Stimulated activated naive CD4-positive, alpha-beta T cell (primary cell): Measurements from ENCODE around the gene PUM2.
"Not testable (repeated sequence)": the region's sequence is repeated elsewhere in the genome, so short reads cannot be mapped to it uniquely, and the experiment has no call there.

ENCODE experiments used
- DNase-seq, 6 experiments: peaks; one replicate each; lab custom pipeline; 2025; lab: John Stamatoyannopoulos, UW

Gene PUM2

DNA sequence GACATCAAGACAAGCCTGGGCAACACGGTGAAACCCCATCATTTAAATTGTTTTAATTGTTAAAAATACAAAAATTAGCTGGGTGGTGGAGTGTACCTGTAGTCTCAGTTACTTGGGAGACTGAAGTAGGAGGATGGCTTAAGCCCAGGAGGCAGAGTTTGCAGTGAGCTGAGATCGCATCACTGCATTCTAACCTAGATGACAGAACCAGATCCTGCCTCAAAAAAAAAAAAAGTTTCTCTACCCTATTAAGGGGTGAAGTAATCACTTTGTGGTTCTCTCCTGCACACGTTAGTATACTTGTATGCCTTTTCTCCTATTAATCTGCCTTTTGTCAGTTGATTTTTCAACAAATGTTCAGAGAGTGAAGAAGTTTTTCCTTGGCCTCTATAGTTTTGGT, 18.1 kb upstream of the PUM2 start:
- no peak for DNase-seq

DNA sequence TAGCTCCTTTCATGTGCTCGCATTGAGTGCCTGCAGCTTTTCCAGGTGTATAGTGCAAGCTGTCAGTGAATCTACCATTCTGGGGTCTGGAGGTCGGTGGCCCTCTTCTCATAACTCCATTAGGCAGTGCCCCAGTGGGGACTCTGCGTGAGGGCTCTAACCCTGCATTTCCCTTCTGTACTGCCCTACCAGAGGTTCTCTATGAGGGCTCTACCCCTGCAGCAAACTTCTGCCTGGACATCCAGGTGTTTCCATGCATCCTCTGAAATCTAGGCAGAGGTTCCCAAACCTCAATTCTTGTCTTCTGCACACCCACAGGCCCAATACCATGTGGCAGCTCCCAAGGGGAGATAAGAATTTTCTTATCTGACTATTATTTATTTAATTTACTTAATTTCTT, 17.3 kb upstream of the PUM2 start:
- DNase-seq, result not testable (repeated sequence)

DNA sequence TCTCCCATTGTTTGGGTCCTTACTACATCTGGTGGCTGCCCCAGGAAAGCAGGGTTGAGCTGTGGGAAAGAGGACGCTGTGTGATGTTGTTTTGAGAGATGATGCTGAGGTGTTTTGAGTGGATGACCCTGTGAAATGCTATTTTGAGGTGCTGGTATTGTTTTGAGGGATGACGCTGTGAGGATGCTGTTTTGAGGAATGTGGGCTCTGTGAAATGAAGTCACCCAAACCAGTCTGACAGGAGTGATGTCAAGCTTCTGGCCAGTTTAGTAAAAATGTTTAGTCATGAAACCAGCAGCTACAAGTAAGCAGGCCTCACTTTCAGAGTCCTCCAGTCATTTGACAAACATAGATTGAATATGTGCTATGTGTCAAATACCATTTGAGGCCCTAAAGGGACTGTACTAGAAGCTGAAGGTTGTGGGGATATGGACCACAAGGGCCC, 16.1 kb upstream of the PUM2 start:
- DNase-seq, result no peak

DNA sequence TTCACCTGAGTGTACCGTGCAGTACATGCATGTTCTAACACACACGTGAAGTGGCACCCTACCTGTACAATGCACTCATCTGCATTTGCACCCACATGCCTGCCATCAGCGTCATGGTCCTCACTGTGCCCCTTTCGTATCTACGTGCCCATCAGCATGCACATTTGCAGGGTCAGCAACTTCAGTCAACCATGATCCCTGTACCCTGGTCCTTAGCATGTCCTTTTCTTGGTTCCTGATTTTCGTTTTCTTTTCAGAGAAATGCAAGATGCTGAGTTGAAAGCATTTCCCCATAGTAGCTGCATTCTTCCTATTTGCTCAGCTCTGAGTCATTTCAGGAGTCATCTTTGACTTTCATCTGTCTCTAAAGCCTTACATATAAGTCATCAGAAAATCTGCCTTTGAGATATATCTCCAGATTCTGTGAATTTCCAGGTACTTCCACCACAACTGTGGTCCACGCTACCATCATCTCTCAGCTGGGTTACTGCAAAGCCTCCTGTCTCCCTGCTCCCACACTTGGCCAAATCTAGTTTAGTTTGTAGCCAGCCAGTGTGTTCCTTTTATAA, 14.7 kb upstream of the PUM2 start:
- DNase-seq, result no peak

DNA sequence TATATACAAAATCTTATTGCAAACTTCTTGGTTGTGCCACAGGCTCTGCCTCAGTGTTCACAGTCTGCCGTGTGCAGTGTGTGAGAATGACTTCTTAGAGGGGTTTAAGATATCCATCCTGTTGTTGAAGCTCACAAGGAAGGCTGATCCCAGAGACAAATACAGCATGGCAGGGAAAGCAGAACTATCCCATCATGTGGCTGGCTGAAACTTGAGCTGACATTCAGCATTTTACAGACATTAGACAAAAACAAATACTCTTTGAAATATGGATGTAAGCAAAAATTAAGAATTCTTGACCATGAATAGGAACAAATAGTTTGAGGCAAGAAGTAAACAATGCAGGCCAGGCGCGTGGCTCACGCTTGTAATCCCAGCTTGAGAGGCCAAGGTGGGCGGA, 12.9 kb upstream of the PUM2 start:
- DNase-seq, result no peak

DNA sequence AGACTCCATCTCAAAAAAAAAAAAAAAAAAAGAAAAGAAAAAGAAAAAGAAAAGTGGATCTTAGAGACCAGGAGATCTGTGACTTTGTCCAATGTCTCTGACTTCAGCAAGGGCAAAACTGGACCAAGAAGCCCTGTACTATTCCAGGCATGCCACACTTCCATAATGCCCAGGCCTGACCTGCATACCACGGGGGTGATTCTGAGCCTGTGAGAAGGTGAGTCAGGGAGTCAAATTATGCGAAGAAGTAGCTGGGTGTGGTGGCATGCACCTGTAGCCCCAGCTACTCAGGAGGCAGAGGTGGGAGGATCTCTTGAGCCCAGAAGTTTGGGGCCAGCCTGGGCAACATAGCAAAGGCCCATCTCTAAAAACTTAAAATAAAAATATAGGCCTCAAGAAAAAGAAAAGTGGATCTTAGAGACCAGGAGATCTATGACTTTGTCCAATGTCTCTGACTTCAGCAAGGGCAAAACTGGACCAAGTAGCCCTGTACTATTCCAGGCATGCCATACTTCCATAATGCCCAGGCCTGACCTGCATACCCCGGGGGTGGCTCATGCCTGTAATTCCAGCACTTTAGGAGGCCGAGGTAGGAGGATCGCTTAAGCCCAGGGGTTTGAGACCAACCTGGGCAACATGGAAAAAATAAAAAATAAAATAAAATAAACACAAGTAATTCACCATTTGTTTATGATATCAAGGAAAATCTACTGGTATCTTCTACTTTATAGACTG, 12.2 kb upstream of the PUM2 start:
- DNase-seq, result no peak

DNA sequence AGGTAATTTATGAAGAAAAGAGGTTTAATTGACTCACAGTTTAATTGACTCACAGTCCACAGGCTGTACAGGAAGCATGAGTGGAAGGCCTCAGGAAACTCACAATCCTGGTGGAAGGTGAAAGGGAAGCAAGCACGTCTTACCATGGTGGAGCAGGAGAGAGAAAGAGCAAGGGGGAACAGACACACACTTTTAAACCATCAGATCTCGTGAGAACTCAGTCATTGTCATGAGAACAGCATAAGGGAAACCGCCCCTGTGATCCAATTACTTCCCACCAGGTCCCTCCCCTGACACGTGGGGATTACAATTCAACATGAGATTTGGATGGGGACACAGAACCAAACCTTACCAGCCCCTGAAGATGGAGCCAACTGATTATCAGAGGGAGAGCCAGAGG, 11.2 kb upstream of the PUM2 start:
- DNase-seq, result no peak

DNA sequence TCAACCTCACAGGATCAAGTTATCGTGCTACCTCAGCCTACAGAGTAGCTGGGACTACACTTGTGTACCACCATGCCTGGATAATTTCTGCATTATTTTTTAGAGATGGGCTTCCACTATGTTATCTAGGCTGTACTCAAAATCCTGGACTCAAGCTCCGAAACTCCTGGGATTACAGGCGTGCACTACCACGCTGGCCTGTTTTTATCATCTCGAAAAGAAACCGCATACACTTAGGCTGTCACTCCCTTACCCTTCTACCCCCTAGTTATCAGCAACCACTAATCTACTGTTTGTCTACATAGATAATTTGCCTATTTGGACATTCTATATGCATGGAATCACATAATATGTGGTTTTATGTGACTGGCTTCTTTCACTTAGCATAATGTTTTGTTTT, 8.5 kb upstream of the PUM2 start:
- no peak for DNase-seq

DNA sequence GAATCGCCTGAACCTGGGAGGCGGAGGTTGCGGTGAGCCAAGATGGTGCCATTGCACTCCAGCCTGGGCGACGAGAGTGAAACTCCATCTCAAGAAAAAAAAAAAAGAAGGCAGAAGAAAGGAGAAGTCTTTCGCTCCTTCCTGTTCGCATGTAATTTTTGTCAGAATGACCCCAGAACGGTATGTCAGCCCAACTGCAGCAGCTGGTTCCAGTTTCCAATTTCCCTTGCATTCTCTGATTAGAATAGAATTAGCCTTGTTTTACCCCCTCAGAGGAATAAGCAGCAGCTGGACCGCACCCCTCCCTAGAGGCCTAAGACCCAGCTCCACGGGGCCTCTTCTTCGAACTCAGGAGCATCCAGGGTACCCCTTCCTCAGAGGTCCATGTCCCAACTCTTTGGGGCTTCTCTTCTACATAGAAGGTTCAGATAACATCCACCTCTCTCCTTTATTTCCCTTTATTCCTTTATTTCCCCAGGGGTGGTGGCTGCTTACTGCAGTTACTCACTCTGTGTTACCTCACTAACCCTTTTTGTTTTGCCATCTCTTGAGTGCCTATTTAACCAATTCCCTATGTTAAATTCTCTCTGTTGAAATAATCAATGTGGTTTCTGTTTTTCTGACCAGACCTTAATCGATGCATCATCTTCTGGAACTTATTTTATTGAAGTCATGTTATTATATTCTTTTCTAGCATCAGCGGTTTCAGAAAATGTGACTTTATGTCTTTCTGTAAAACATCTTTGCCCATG, 7.2 kb upstream of the PUM2 start:
- DNase-seq, result no peak

DNA sequence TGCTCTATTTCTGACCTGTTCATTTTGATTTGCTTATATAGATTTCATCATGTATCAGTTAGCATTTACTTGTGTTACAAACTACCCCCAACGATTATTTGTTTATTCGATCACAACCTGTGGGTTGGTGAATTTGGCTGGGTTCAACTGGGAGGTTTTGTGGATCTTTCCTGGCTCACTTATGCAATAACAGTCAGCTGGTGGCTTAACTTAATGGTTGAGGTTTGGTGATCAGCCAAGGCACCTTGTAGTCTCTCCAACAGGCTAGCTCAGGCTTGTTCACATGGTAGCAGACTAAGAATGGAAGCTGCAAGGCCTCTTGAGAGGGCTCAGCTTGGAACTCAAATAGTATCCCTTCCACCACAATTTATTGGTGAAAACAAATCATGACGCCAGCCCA, 5.4 kb upstream of the PUM2 start:
- DNase-seq, result no peak

DNA sequence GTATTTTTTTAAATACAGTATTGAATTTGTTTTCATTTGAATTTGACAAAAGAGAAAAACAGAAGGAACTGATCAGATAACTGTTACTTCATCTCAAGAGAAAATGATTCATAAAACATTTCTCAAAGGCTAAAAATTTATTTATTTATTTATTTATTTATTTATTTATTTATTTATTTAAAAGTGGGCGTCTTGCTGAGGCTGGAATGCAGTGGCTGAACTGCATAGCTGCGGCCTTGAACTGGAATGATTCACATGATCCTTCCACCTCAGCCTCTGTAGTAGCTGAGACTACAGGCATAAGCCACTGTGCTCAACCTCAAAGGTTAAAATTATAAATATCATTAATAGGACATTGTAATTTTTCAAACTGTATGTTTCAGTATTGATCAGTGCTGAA, 4.5 kb upstream of the PUM2 start:
- DNase-seq, result no peak

DNA sequence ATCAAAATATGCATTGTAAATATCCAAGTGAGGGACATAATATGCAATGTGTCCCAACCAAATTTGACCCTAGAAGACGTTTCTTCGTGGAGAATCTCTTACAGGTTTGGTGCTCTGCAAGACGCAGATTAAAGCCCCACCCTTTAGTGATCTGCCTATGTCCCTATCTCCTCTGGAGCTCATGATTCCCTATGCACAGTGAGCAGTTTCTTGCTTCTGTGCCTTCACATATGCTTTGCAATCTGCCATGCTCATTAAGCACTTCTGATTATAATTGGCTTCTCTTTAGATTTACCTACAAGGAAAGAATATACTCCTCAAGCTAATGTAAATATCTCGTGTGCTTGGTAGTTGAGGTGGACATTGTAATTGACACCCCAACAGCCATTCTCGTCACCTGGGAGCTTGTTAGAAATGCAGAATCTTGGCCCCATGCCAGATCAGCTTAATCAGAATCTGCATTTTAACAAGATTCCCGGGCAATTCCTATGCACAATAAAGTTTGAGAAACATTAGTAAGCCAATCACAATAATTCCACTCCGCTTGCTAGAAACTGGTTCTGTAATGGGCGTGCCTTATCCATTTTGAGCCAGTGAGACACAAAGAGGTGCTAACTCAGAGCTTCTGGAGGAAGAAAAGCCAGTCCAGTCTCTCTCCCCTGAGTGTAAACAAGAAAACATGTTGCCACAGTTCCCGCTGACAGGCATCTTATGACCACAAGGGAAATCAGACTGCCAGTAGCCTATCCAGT, 2.8 kb upstream of the PUM2 start:
- no peak for DNase-seq

DNA sequence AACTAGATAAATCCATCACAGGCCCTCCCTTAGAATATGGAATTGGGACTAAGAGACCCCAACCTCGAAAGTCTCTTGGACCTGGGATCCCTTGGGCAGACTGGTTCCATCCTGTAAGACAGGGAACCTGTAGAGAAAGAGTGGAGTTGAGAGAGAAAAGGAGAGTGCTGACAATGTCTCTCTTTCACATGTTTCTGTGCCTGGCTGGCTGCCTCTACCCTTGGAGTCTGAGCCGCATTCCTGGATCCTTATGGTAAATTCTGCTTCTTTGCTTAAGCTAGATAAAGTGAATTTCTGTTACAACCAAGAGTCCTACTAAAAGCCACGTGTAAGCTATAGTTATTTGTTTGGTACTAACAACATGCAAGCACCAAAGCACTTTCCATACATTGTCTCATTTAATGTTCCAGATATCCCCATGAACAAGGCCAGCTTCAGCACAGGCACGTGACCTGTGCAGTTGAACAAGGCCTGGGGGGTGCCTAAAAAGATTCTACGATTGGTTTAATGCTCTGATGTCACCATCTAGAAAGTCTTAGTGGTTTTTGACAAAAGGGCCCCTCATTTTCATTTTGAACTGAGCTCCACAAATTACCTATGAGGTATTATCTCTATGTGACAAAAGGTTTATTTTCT, 2.1 kb upstream of the PUM2 start:
- no peak for DNase-seq

DNA sequence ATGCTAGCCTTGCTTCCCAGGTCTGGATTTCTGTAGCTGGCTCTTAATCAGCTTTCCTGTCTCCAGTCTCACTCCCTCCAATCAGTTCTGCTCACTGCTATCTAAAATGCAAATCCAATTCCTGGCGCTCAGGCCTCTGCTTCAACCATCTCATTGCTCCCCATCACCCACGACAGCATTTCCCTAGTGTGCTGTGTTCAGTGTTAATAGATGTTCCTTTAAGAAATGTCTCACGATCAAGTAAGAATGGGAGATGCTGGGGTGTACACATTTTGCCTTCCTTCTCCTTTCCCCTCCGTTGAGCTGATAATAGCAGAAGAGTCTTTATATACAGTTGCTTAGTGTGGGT, 1.6 kb upstream of the PUM2 start:
- DNase-seq, result peak in 1 of 6 experiments; percentile 20

DNA sequence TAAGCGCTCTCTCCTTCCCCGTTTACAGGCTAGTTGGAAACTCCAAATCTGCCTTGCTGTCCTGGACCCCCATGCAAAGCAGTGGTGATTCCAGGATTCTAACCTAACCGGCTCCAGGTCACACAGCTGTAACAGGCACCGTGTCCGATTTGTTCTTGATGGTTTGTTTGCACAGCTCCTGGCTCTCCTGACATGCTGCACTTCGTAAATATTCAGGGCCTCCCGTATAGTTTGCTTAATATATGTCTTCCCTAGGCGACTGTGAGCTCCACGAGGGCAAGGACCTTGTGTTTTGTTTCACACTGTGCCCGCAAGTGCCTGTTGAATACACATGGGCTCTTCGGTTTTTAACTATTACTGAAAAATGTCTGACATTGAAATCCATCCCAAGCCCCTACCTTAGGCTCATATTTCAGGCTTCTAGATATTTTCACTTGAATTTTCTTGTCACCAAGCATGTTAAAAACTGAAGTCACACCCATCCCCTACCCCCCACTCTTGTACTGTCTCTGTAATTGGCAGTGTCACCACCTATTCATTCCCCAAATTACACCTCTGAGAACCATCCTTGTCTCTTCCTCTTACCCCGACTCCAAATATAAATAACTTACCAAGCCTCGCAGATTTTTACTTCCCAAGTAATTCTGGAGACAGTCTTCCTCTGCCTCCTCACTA, 1.0 kb upstream of the PUM2 start:
- DNase-seq, result peak in 2 of 6 experiments; percentile 23 to 65

DNA sequence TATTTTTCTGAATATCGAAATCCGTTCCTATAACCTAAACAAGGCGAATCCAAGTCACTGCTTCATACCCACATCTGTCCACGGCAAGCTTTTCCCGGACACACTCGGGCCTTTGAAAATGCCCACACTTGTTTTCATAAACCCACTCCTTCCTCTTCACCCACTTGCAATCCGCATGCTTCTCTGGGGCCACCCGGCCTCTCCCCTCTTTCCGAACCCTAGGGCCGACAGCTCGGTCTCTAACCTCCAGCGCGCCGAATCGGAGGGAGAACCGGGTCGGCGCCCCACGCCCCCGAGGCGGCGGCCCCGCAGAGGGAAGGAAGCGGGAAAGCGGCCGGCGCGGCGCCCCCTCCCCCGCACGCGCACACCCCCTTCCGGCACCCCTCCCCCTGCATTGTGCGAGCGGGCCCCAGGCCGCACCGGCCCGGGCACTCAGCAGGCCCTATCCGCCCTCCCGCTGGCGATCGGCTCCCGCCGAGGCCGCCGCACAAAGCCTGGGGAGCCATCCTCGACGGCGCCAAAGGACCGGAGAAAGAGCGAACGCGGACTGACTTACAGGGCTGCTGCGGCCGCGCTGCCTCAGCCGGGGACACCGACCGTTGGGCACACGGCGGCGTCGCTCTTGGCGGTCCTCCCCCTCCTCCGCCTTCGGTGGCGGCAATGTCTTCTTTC, 467 bp downstream of the PUM2 start:
- peak in 5 of 6 experiments; percentile 50 to 86 (median 75) for DNase-seq

DNA sequence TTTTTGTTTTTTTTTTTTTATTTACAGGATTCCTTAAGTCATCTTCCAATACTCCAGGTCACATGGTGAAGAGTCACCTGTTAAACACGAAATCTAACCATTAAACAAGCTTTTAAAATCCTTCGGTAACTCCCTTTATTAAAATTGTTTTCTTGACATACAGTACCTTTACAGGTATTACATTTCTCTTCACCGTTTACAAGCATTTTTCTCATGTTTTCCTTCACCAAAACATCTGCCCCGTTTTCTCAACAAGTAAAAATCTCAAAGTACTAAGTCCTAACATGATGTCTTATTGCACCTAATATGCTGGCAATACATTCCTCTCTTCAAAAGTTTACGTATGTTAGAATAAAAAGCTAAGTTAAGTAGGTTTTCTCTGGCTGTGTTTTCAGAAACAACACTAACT, 1.1 kb downstream of the PUM2 start:
- DNase-seq, result no peak

DNA sequence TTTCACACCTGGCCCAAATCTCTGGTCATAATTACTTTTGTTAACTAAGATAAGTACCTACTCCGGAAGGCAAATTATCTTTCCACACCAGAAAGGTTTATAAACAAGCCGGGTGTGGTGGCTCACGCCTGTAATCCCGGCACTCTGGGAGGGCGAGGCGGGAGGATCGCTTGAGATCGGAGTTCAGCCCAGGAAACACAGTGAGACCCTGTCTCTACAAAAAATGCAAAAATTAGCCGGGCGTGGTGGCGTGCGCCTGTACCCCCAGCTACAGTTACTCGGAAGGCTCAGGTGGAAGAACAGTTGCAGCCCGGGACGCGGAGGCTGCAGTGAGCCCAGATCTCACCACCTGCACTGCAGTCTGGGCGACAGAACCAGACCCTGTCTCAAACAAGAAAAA, 2.1 kb downstream of the PUM2 start:
- DNase-seq, result peak in 1 of 6 experiments; percentile 5

DNA sequence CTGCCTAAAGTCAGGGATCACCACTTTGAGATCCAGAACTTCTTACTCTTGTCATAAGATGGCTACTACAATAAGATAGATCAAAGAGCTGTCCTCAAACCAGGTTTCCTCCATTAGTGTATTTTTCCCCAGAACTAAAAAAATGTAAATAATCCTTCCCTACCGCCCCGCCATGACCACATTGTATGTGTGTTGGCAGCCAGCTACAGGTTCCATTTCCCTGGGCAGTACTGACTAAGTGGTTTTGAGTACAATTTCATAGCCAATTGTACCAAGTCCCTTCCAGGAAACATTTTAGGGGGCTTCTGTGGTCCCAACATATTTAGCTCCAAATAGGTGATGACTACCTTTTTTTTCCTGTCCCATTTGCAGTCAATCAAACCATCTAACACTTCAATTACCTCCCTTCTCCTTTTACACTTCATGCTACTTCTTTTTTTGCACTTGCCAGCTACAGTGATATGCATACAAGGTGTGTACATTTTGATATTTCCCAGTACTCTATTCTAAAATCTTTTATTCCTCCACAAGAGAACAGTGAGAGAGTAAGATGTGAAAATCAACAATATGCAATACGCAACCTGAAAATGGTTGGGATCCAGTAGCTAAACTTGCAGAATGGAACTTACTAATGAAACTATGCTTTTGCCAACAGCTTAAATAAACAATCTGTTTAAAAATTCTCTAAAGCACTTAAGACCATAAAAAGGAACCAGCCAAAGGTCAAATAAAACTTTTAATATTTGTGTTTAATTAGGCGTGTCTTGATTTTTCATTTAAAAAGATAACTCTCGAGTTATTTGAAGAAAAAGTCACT, 3.9 kb downstream of the PUM2 start:
- no peak for DNase-seq

DNA sequence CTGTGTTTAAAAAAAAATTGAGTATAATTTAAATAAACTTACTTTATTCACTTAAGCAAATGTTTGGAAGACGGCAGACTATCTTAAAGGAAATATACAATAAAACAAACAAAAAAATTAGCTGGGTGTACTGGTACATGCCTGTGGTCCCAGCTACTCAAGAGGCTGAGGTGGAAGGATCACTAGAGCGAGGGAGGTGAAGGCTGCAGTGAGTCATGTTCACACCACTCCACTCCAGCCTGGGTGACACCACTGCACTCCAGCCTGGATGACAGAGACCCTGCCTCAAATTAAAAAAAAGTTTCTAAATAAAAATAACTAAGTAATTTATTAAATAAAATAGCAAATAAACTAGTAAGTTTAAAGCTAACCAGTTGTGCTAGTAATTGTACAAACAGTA, 7.5 kb downstream of the PUM2 start:
- DNase-seq, result no peak
